Neural progenitor cell (in vitro differentiated cells): ENCODE measurements around the gene HES5. TPM values are rescaled to one million over a fixed set of nuclear protein-coding genes. Genes with fewer than 3 reads are reported as not detected.
A peak's percentile ranks its signal among the peaks of the same experiment; 100 is the strongest.
"Not testable (repeated sequence)": the region's sequence is repeated elsewhere in the genome, so short reads cannot be mapped to it uniquely, and the experiment has no call there.

Experiments used
- DNase-seq: peaks from one replicate; pipeline ENCODE4 v3.0.0-alpha.2; 2016; ENCODE audit warnings: low spot score
- H2AFZ ChIP-seq: fragments of 200-600 bp; sonication (generic); replicated peaks from 2 replicates; pipeline ENCODE4 v1.6.1; 2016; ENCODE audit warnings: antibody characterized with exemption
- H3F3A ChIP-seq: fragments of 200-600 bp; sonication (generic); 2 replicates; pipeline ENCODE4 v1.6.1; 2016; ENCODE audit warnings: antibody characterized with exemption, low read depth
- H3K27ac ChIP-seq: fragments of 200-600 bp; sonication (generic); 2 replicates; pipeline ENCODE4 v1.5.1; 2016; ENCODE audit warnings: mild to moderate bottlenecking
- H3K27me3 ChIP-seq: fragments of 200-600 bp; sonication (generic); 2 replicates; pipeline ENCODE4 v1.6.1; 2016; ENCODE audit warnings: mild to moderate bottlenecking, moderate library complexity
- H3K36me3 ChIP-seq: fragments of 200-600 bp; sonication (generic); 2 replicates; pipeline ENCODE4 v1.5.1; 2016
- H3K4me1 ChIP-seq: fragments of 200-600 bp; sonication (generic); 2 replicates; pipeline ENCODE4 v1.6.1; 2016; ENCODE audit warnings: mixed run types
- H3K4me2 ChIP-seq: fragments of 200-600 bp; sonication (generic); 2 replicates; pipeline ENCODE4 v1.6.1; 2016
- H3K4me3 ChIP-seq: fragments of 200-600 bp; sonication (generic); 2 replicates; pipeline ENCODE4 v1.5.1; 2016
- H3K79me2 ChIP-seq: fragments of 200-600 bp; sonication (generic); 2 replicates; pipeline ENCODE4 v1.6.1; 2016; ENCODE audit warnings: low read depth
- H3K9ac ChIP-seq: fragments of 200-600 bp; sonication (generic); 2 replicates; pipeline ENCODE4 v1.6.1; 2016
- H3K9me3 ChIP-seq: fragments of 200-600 bp; sonication (generic); 2 replicates; pipeline ENCODE4 v1.5.1; 2016; ENCODE audit warnings: low read depth
- H4K20me1 ChIP-seq: fragments of 200-600 bp; sonication (generic); 2 replicates; pipeline ENCODE4 v1.6.1; 2016; ENCODE audit warnings: low read depth
- H3K27ac Mint-ChIP-seq: 3 replicates; pipeline ENCODE4 v1.8.0; 2021; ENCODE audit warnings: mixed read lengths
- H3K27me3 Mint-ChIP-seq: 2 replicates; pipeline ENCODE4 v1.8.0; 2022; ENCODE audit warnings: low read depth, mild to moderate bottlenecking, inconsistent platforms, moderate library complexity, mixed read lengths; ENCODE audit not compliant: insufficient read depth
- H3K36me3 Mint-ChIP-seq: 3 replicates; pipeline ENCODE4 v1.8.0; 2021; ENCODE audit warnings: mixed read lengths
- H3K4me1 Mint-ChIP-seq: 3 replicates; pipeline ENCODE4 v1.8.0; 2021; ENCODE audit warnings: mixed read lengths
- H3K4me3 Mint-ChIP-seq: 3 replicates; pipeline ENCODE4 v1.8.0; 2021; ENCODE audit warnings: mild to moderate bottlenecking, moderate library complexity, mixed read lengths
- H3K9me3 Mint-ChIP-seq: 3 replicates; pipeline ENCODE4 v1.8.0; 2020; ENCODE audit warnings: mixed read lengths
- CTCF ChIP-seq: fragments of 200-600 bp; sonication (generic); IDR thresholded peaks from 2 replicates; pipeline ENCODE4 v1.5.1; 2017; ENCODE audit warnings: antibody characterized with exemption, mild to moderate bottlenecking
- EZH2 ChIP-seq: fragments of 200-600 bp; sonication (generic); IDR thresholded peaks from 2 replicates; pipeline ENCODE4 v1.6.1; 2017; ENCODE audit warnings: antibody characterized with exemption, mild to moderate bottlenecking, moderate library complexity
- EZH2phosphoT487 ChIP-seq: fragments of 200-600 bp; sonication (generic); IDR thresholded peaks from 2 replicates; pipeline ENCODE4 v1.6.1; 2017; ENCODE audit warnings: antibody characterized with exemption
- total RNA-seq: library from RNA; depleted of rRNA; stranded (reverse); fragments of >200 nt; gene quantifications from 2 replicates; pipeline ENCODE4 v1.2.3, GENCODE V29; 2015; ENCODE audit warnings: low replicate concordance

HES5 gene
- total RNA-seq, 1 donor from 2014 or later = 6.4 TPM

DNA sequence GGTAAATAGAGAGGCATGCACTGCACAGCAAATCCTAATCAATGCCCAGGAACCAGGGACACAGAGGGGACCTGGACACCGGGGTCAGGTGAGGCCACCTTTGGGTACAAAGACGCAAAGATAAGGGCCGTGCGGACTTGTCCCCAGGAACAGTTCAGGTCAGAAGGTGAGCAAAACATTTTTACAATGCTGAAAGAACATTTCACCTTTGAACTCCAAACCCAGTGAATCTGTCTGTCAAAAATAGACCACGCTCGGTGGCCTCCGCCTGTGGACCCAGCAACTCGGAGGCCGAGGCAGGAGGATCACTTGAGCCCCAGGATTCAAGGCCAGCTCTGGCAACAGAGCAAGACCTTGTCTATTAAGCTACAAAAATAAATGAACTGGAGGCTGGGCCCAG, 41.3 kb upstream of the HES5 start:
- Mint-ChIP-seq H3K9me3 (peaks cover 14% of the 10 kb centered on the region), H3K36me3 (no peaks in the 10 kb centered on the region), H3K27me3 (peaks cover 6% of the 10 kb centered on the region), H3K4me3 (no peak overlapping the region), H3K4me1 (peaks cover 4% of the 10 kb centered on the region), H3K27ac (no peak overlapping the region)
- H3K4me2 ChIP-seq = no peak overlapping the region
- no peaks in the 10 kb centered on the region for H3K36me3 ChIP-seq
- H3K4me3 ChIP-seq = no peak overlapping the region
- H3K27ac ChIP-seq = no peak overlapping the region
- H3K9ac ChIP-seq = no peak overlapping the region
- H3F3A ChIP-seq = no peaks in the 10 kb centered on the region
- no peak for DNase-seq
- H2AFZ ChIP-seq = no peak overlapping the region
- TF ChIP-seq EZH2phosphoT487 (no peak), EZH2 (no peak), CTCF (no peak)
- no peaks in the 10 kb centered on the region for H3K9me3 ChIP-seq
- H3K4me1 ChIP-seq = no peaks in the 10 kb centered on the region
- no peaks in the 10 kb centered on the region for H3K79me2 ChIP-seq
- H4K20me1 ChIP-seq = no peaks in the 10 kb centered on the region
- no peaks in the 10 kb centered on the region for H3K27me3 ChIP-seq

GRCh38 chr1:2570332-2570731, 40.3 kb upstream of the HES5 start:
- no peaks in the 10 kb centered on the region for H3K27me3 ChIP-seq
- H4K20me1 ChIP-seq = no peaks in the 10 kb centered on the region
- no peak for DNase-seq
- H3K36me3 Mint-ChIP-seq = no peaks in the 10 kb centered on the region
- no peaks in the 10 kb centered on the region for H3K4me1 Mint-ChIP-seq
- H3K27ac ChIP-seq = no peak overlapping the region
- peak overlapping the region; percentile 42 for H3K27ac Mint-ChIP-seq
- H3K4me3 ChIP-seq = no peak overlapping the region
- no peak for TF ChIP-seq CTCF
- TF ChIP-seq EZH2 = no peak
- no peak for TF ChIP-seq EZH2phosphoT487
- no peaks in the 10 kb centered on the region for H3K4me1 ChIP-seq
- no peaks in the 10 kb centered on the region for H3K36me3 ChIP-seq
- no peak overlapping the region for H3K9ac ChIP-seq
- H3K79me2 ChIP-seq = no peaks in the 10 kb centered on the region
- no peak overlapping the region for H2AFZ ChIP-seq
- H3K9me3 Mint-ChIP-seq = peaks cover 14% of the 10 kb centered on the region
- no peaks in the 10 kb centered on the region for H3K9me3 ChIP-seq
- no peak overlapping the region for H3K4me3 Mint-ChIP-seq
- peaks cover 6% of the 10 kb centered on the region for H3K27me3 Mint-ChIP-seq
- no peaks in the 10 kb centered on the region for H3F3A ChIP-seq
- no peak overlapping the region for H3K4me2 ChIP-seq

GRCh38 chr1:2569703-2570102, 39.6 kb upstream of the HES5 start:
- H3F3A ChIP-seq, H3K9me3 ChIP-seq, H2AFZ ChIP-seq, H3K27me3 ChIP-seq, H3K27ac ChIP-seq, H3K9ac ChIP-seq, H3K4me1 ChIP-seq, DNase-seq, H3K27me3 Mint-ChIP-seq, H3K36me3 Mint-ChIP-seq, H3K79me2 ChIP-seq, H3K4me3 Mint-ChIP-seq, H3K4me1 Mint-ChIP-seq, H3K4me2 ChIP-seq, H4K20me1 ChIP-seq, H3K4me3 ChIP-seq, H3K27ac Mint-ChIP-seq, H3K36me3 ChIP-seq: not testable (repeated sequence)
- peaks cover 14% of the 10 kb centered on the region for H3K9me3 Mint-ChIP-seq

GRCh38 chr1:2569060-2569459, 39.0 kb upstream of the HES5 start:
- H3K9ac ChIP-seq = no peak overlapping the region
- no peaks in the 10 kb centered on the region for H3K36me3 ChIP-seq
- H3K4me3 ChIP-seq = no peak overlapping the region
- no peak overlapping the region for H2AFZ ChIP-seq
- no peak overlapping the region for H3K4me3 Mint-ChIP-seq
- TF ChIP-seq EZH2 (no peak), EZH2phosphoT487 (no peak), CTCF (no peak)
- DNase-seq = no peak
- no peaks in the 10 kb centered on the region for H3K4me1 Mint-ChIP-seq
- H3K36me3 Mint-ChIP-seq = no peaks in the 10 kb centered on the region
- H3K27me3 Mint-ChIP-seq = peaks cover 6% of the 10 kb centered on the region
- H3K9me3 Mint-ChIP-seq = peaks cover 12% of the 10 kb centered on the region
- H3K27ac Mint-ChIP-seq = no peak overlapping the region
- H4K20me1 ChIP-seq = no peaks in the 10 kb centered on the region
- H3K4me2 ChIP-seq = no peak overlapping the region
- H3K4me1 ChIP-seq = no peaks in the 10 kb centered on the region
- H3K9me3 ChIP-seq = no peaks in the 10 kb centered on the region
- no peaks in the 10 kb centered on the region for H3K79me2 ChIP-seq
- no peaks in the 10 kb centered on the region for H3F3A ChIP-seq
- no peaks in the 10 kb centered on the region for H3K27me3 ChIP-seq
- no peak overlapping the region for H3K27ac ChIP-seq

GRCh38 chr1:2568187-2568816, 38.2 kb upstream of the HES5 start:
- not testable (repeated sequence) for H3K79me2 ChIP-seq, H3K4me3 ChIP-seq, H3K4me3 Mint-ChIP-seq, H3K4me1 ChIP-seq, H3K9ac ChIP-seq, H3K27me3 ChIP-seq, H3F3A ChIP-seq, DNase-seq, H3K27ac ChIP-seq, H3K27ac Mint-ChIP-seq, H4K20me1 ChIP-seq, H3K36me3 Mint-ChIP-seq, H3K9me3 ChIP-seq, H3K9me3 Mint-ChIP-seq, H3K36me3 ChIP-seq, H3K4me1 Mint-ChIP-seq, H3K27me3 Mint-ChIP-seq, H2AFZ ChIP-seq, H3K4me2 ChIP-seq
